CD4-positive, alpha-beta T cell (primary cell): ENCODE results near the gene RNF26. TPM values are rescaled to one million over a fixed set of nuclear protein-coding genes. Genes with fewer than 3 reads are reported as not detected.

Experiments
- ATAC-seq: fragments of 200-7000 bp; cut with Tn5 transposase; one replicate; pipeline ENCODE4 v1.10.0; 2022; ENCODE audit warnings: mild to moderate bottlenecking; ENCODE audit not compliant: poor library complexity
- CTCF ChIA-PET: fragments of 350-600 bp; sonication (Branson Sonifier 250); formaldehyde crosslinking; loops from one replicate; lab custom pipeline; 2021; ENCODE audit warnings: antibody characterized with exemption, inconsistent platforms; lab: Charles Lee
- POLR2A ChIA-PET: fragments of 350-600 bp; sonication (Branson Sonifier 250); formaldehyde crosslinking; loops from one replicate; lab custom pipeline; 2021; ENCODE audit warnings: antibody characterized with exemption, inconsistent platforms; lab: Charles Lee
- DNase-seq, 14 experiments: peaks; one replicate each; pipeline ENCODE4 v3.0.0-alpha.2; 2013 to 2020; ENCODE audit warnings: mixed read lengths in 2 of 14
- H3K27ac ChIP-seq, 2 donors: one replicate each; pipeline versions ENCODE4 v1.5.1 to v1.7.0; 2013; ENCODE audit warnings: low read length in 2 of 2, low read depth in 1 of 2, mild to moderate bottlenecking in 1 of 2
- H3K27me3 ChIP-seq, 2 experiments: 1 replicate in 1 of 2; 2 replicates in 1 of 2; pipeline versions ENCODE4 v1.6.1 to v1.7.0; 2013; ENCODE audit warnings: low read length in 2 of 2, control low read depth in 1 of 2, mild to moderate bottlenecking in 1 of 2, moderate library complexity in 1 of 2; ENCODE audit not compliant: insufficient read depth in 2 of 2, control insufficient read depth in 1 of 2
- H3K36me3 ChIP-seq: one replicate; pipeline ENCODE4 v1.6.1; 2013; ENCODE audit warnings: low read length, control low read depth; ENCODE audit not compliant: insufficient read depth
- H3K4me1 ChIP-seq: one replicate; pipeline ENCODE4 v1.6.1; 2013; ENCODE audit warnings: low read length, control low read depth; ENCODE audit not compliant: insufficient read depth
- H3K4me3 ChIP-seq: one replicate; pipeline ENCODE4 v1.5.1; 2013; ENCODE audit warnings: mild to moderate bottlenecking, low read length, moderate library complexity
- H3K9me3 ChIP-seq, 2 experiments: 1 replicate in 1 of 2; 2 replicates in 1 of 2; pipeline versions ENCODE4 v1.6.1 to v1.7.0; 2013; ENCODE audit warnings: low read length in 2 of 2, mild to moderate bottlenecking in 2 of 2, control low read depth in 1 of 2, moderate library complexity in 1 of 2; ENCODE audit not compliant: control insufficient read depth in 1 of 2, insufficient read depth in 1 of 2
- H3K27ac Mint-ChIP-seq: one replicate; pipeline ENCODE4 v1.8.0; 2020; ENCODE audit warnings: mixed read lengths
- H3K27me3 Mint-ChIP-seq: one replicate; pipeline ENCODE4 v1.8.0; 2021; ENCODE audit warnings: mixed read lengths
- H3K36me3 Mint-ChIP-seq: one replicate; pipeline ENCODE4 v1.8.0; 2021; ENCODE audit warnings: low read depth, mixed read lengths
- H3K4me1 Mint-ChIP-seq: one replicate; pipeline ENCODE4 v1.8.0; 2021; ENCODE audit warnings: low read depth, mixed read lengths
- H3K4me3 Mint-ChIP-seq: one replicate; pipeline ENCODE4 v1.8.0; 2020; ENCODE audit warnings: mild to moderate bottlenecking, mixed read lengths
- H3K9me3 Mint-ChIP-seq: one replicate; pipeline ENCODE4 v1.8.0; 2020; ENCODE audit warnings: mixed read lengths
- intact Hi-C, 2 experiments: fragments of 100-400 bp; cut with DNase I in 1 of 2; cut with micrococcal nuclease in 1 of 2; formaldehyde crosslinking; loops; one replicate each; pipeline versions ENCODE4 v1.15.1 to v1.9.0; 2023 to 2025; cut with DNase I, micrococcal nuclease
- total RNA-seq, 174 experiments: library from RNA in 2 of 174; stranded (reverse) in 2 of 174; gene quantifications; one replicate each; pipeline ENCODE4 v1.2.3 and lab custom pipeline; 2021 to 2026
- TF ChIP-seq, protein P1 (sequence below): fragments of 200-600 bp; IDR thresholded peaks from one replicate; pipeline ENCODE4 v1.8.0; 2022; ENCODE audit warnings: antibody characterized with exemption, mild to moderate bottlenecking

The RNF26 gene
- total RNA-seq, 2 experiments from 2014 or later: 18.3 to 20.5 TPM

DNA sequence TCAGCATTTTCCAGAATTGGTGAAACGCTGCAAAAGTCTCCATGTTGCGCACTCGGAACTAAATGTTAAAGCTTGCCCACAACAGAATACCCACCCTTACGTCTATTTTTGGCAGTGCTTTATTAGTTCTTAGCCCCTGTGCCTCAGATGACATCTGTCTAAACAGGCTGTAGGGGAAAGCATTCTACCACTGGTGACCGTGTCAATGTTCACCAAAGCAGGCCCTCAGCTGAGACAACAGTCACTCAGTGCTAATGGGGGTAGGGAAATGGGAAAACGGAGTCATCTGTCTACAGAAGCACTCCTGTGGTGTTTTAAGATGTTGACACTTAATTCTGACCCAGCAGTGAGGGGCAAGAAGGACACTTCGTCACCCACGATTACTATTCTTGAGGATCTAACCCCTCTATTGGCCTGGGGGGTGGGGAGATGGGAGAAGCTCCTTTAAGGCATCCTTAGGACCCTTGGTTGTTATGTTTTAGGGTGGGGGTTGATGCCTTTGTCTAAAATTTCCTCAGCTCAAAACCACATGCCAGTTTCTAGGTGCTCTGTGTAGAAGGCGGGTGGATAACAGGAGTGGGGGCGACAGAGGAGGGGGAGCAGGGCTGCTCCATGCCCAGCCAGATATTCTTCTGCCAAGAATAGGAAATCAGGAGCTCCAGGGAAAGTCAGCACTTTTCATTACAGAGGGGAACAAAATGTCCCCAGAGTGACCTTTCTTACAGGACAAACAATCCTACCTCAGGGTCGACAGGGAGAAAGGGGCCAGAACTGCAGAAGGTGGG lies 27.8 kb downstream of the RNF26 start:
- no peaks in the 10 kb centered on the region for H3K9me3 ChIP-seq
- Mint-ChIP-seq H3K9me3 (no peaks in the 10 kb centered on the region), H3K36me3 (no peaks in the 10 kb centered on the region), H3K4me3 (no peak overlapping the region), H3K27ac (no peak overlapping the region), H3K4me1 (peaks cover 14% of the 10 kb centered on the region), H3K27me3 (peaks cover 53% of the 10 kb centered on the region)
- CTCF ChIA-PET: interaction anchor here (0.5 to 2.5 kb wide), 3 partner anchors 13 to 331 kb away, joined by 3 to 10 read pairs (median 3); partner anchors contain the start of gene USP2
- POLR2A ChIA-PET: interaction anchor here (0.5 kb wide), 1 partner anchor 924 kb away, joined by 4 read pairs; no protein-coding TSS in a partner anchor
- H3K36me3 ChIP-seq: no peaks in the 10 kb centered on the region
- no peak overlapping the region for H3K4me3 ChIP-seq
- intact Hi-C loops: no loop called here
- H3K27ac ChIP-seq: no peak overlapping the region
- H3K27me3 ChIP-seq: peaks cover 31 to 48% of the 10 kb centered on the region in 2 experiments
- DNase-seq: no peak
- peaks cover 18% of the 10 kb centered on the region for H3K4me1 ChIP-seq
- TF ChIP-seq, protein P1, sequence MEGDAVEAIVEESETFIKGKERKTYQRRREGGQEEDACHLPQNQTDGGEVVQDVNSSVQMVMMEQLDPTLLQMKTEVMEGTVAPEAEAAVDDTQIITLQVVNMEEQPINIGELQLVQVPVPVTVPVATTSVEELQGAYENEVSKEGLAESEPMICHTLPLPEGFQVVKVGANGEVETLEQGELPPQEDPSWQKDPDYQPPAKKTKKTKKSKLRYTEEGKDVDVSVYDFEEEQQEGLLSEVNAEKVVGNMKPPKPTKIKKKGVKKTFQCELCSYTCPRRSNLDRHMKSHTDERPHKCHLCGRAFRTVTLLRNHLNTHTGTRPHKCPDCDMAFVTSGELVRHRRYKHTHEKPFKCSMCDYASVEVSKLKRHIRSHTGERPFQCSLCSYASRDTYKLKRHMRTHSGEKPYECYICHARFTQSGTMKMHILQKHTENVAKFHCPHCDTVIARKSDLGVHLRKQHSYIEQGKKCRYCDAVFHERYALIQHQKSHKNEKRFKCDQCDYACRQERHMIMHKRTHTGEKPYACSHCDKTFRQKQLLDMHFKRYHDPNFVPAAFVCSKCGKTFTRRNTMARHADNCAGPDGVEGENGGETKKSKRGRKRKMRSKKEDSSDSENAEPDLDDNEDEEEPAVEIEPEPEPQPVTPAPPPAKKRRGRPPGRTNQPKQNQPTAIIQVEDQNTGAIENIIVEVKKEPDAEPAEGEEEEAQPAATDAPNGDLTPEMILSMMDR: no peak
- no peak for ATAC-seq

GRCh38 chr11:119362741-119363080 lies 28.4 kb downstream of the RNF26 start:
- ChIA-PET CTCF (interaction anchor here (2.5 kb wide), 1 partner anchor 19 kb away, joined by 10 read pairs; the partner anchor contains the start of gene USP2), POLR2A (interaction anchor here (0.5 kb wide), 1 partner anchor 925 kb away, joined by 4 read pairs; no protein-coding TSS in a partner anchor)
- peaks cover 18% of the 10 kb centered on the region for H3K4me1 ChIP-seq
- H3K36me3 Mint-ChIP-seq: no peaks in the 10 kb centered on the region
- intact Hi-C loops: no loop called here
- no peak overlapping the region for H3K27ac ChIP-seq
- peaks cover 14% of the 10 kb centered on the region for H3K4me1 Mint-ChIP-seq
- H3K9me3 ChIP-seq: no peaks in the 10 kb centered on the region
- H3K4me3 Mint-ChIP-seq: no peak overlapping the region
- peaks cover 37 to 54% of the 10 kb centered on the region in 2 experiments for H3K27me3 ChIP-seq
- H3K36me3 ChIP-seq: no peaks in the 10 kb centered on the region
- TF ChIP-seq, protein P1: no peak
- no peak overlapping the region for H3K4me3 ChIP-seq
- H3K9me3 Mint-ChIP-seq: no peaks in the 10 kb centered on the region
- DNase-seq (no peak), ATAC-seq (no peak)
- peaks cover 54% of the 10 kb centered on the region for H3K27me3 Mint-ChIP-seq
- H3K27ac Mint-ChIP-seq: no peak overlapping the region

DNA sequence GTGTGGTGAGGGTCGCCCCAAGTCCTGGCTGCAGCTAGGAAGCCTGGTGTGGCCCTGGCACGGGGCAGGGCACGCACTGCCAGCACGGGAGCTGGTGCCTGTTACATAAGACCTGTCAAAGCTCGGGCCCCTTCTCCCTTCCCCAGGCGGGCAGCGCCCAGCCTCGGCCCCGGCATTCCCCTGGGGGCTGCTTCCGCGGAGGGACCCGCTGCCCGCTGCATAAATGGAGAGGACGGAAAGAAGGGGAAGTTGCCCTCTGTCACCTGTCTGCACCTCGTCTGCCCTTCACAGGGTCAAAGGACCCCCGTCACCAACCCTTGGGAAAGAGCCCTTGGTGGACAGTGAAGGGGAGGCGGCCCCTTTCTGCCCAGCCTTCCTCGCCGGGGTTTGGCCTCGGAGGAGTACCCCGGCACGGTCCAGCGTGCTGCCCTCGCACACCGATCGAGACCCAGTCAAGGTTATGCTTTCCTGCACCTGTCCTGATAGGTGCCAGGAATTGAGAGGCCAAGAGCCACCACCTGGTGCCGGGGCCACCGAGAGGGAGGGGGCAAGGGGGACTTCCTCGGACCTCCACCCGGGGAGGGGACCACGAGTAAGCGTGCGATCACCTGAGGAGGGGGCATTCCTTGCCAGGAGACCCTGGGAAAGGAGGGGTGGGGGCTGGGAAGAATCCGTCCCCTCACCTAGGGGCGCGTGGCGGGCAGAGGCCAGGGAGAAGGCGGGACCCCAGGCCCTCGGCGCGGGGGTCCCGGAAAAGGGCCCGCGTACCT lies 28.9 kb downstream of the RNF26 start:
- DNase-seq (no peak), ATAC-seq (no peak)
- Mint-ChIP-seq H3K27me3 (peaks cover 58% of the 10 kb centered on the region), H3K9me3 (no peaks in the 10 kb centered on the region), H3K4me1 (peaks cover 14% of the 10 kb centered on the region), H3K27ac (no peak overlapping the region), H3K4me3 (peak overlapping the region; percentile 58), H3K36me3 (no peaks in the 10 kb centered on the region)
- peaks cover 38 to 59% of the 10 kb centered on the region in 2 experiments for H3K27me3 ChIP-seq
- ChIA-PET CTCF (interaction anchor here (2.5 kb wide), 1 partner anchor 18 kb away, joined by 10 read pairs; the partner anchor contains the start of gene USP2), POLR2A (no interaction called here)
- no peaks in the 10 kb centered on the region for H3K36me3 ChIP-seq
- TF ChIP-seq, protein P1: no peak
- intact Hi-C loops: no loop called here
- no peaks in the 10 kb centered on the region for H3K9me3 ChIP-seq
- no peak overlapping the region for H3K27ac ChIP-seq
- H3K4me3 ChIP-seq: peak overlapping the region; percentile 16
- H3K4me1 ChIP-seq: peaks cover 18% of the 10 kb centered on the region
